Measurements from ENCODE around the gene SGK1.
"Not testable (repeated sequence)": the region's sequence is repeated elsewhere in the genome, so short reads cannot be mapped to it uniquely, and the experiment has no call there.

The SGK1 gene

DNA sequence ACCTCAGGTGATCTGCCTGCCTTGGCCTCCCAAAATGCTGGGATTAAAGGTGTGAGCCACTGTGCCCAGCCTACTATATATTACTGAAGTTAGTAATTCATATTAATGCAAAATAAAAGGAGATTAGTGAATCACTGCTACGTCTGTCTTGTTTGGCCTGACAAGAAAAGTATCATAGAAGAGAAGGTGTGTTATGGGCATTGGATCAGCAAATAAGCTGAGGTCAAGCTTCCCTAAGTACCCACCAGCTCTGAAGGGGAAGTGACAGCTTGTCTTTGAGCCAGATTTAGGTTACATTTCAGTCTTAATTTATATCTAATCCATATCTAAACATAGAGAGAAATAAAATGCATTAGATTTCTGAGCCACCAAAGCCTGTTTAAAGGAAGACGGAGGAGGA lies 7.1 kb downstream of the SGK1 start:
- no peak for TF ChIP-seq POU2F2 (IDR thresholded peaks at IDR 0.05; ENCODE audit: low read depth, low read length)
- no peak for TF ChIP-seq PAX5 (IDR thresholded peaks at IDR 0.05; ENCODE audit: insufficient read depth, low read length, severe bottlenecking)
- no peak for TF ChIP-seq SPI1 (IDR thresholded peaks at IDR 0.05; ENCODE audit: low read depth, low read length)
- no peak for TF ChIP-seq POLR2A (IDR thresholded peaks at IDR 0.05; ENCODE audit: low read depth, low read length)
- TF ChIP-seq POLR2AphosphoS5 (IDR thresholded peaks at IDR 0.05; ENCODE audit: low read depth, low read length): no peak
- TF ChIP-seq TAF1 (IDR thresholded peaks at IDR 0.05; ENCODE audit: low read depth, low read length): no peak
- FAIRE-seq: no peak
- DNase-seq (ENCODE audit: insufficient read length, low spot score): no peak

GRCh38 chr6:134309983-134310605 lies 7.8 kb downstream of the SGK1 start:
- no peak for TF ChIP-seq POLR2A (IDR thresholded peaks at IDR 0.05; ENCODE audit: low read depth, low read length)
- TF ChIP-seq POLR2AphosphoS5 (IDR thresholded peaks at IDR 0.05; ENCODE audit: low read depth, low read length): no peak
- no peak for TF ChIP-seq TAF1 (IDR thresholded peaks at IDR 0.05; ENCODE audit: low read depth, low read length)
- no peak for TF ChIP-seq POU2F2 (IDR thresholded peaks at IDR 0.05; ENCODE audit: low read depth, low read length)
- TF ChIP-seq PAX5 (IDR thresholded peaks at IDR 0.05; ENCODE audit: insufficient read depth, low read length, severe bottlenecking): no peak
- no peak for TF ChIP-seq SPI1 (IDR thresholded peaks at IDR 0.05; ENCODE audit: low read depth, low read length)
- FAIRE-seq: no peak
- no peak for DNase-seq (ENCODE audit: insufficient read length, low spot score)

GRCh38 chr6:134309227-134309626 lies 8.7 kb downstream of the SGK1 start:
- TF ChIP-seq TAF1 (IDR thresholded peaks at IDR 0.05; ENCODE audit: low read depth, low read length) (no peak), POLR2A (IDR thresholded peaks at IDR 0.05; ENCODE audit: low read depth, low read length) (no peak), POLR2AphosphoS5 (IDR thresholded peaks at IDR 0.05; ENCODE audit: low read depth, low read length) (no peak)
- no peak for FAIRE-seq
- DNase-seq (ENCODE audit: insufficient read length, low spot score): no peak

- TF ChIP-seq POU2F2 (IDR thresholded peaks at IDR 0.05; ENCODE audit: low read depth, low read length) (no peak), SPI1 (IDR thresholded peaks at IDR 0.05; ENCODE audit: low read depth, low read length) (no peak), PAX5 (IDR thresholded peaks at IDR 0.05; ENCODE audit: insufficient read depth, low read length, severe bottlenecking) (no peak), POLR2AphosphoS5 (IDR thresholded peaks at IDR 0.05; ENCODE audit: low read depth, low read length) (no peak), POLR2A (IDR thresholded peaks at IDR 0.05; ENCODE audit: low read depth, low read length) (no peak), TAF1 (IDR thresholded peaks at IDR 0.05; ENCODE audit: low read depth, low read length) (no peak)
- DNase-seq (ENCODE audit: insufficient read length, low spot score) (no peak), FAIRE-seq (no peak)
Observed at GRCh38 chr6:134308800-134309199, 9.1 kb downstream of the SGK1 start.

- no peak for DNase-seq (ENCODE audit: insufficient read length, low spot score)
- TF ChIP-seq POLR2AphosphoS5 (IDR thresholded peaks at IDR 0.05; ENCODE audit: low read depth, low read length): no peak
- no peak for TF ChIP-seq PAX5 (IDR thresholded peaks at IDR 0.05; ENCODE audit: insufficient read depth, low read length, severe bottlenecking)
- no peak for TF ChIP-seq POLR2A (IDR thresholded peaks at IDR 0.05; ENCODE audit: low read depth, low read length)
- TF ChIP-seq POU2F2 (IDR thresholded peaks at IDR 0.05; ENCODE audit: low read depth, low read length): no peak
- TF ChIP-seq SPI1 (IDR thresholded peaks at IDR 0.05; ENCODE audit: low read depth, low read length): no peak
- TF ChIP-seq TAF1 (IDR thresholded peaks at IDR 0.05; ENCODE audit: low read depth, low read length): no peak
- no peak for FAIRE-seq
Observed at GRCh38 chr6:134307870-134308269, 10.0 kb downstream of the SGK1 start.

- TF ChIP-seq POU2F2 (IDR thresholded peaks at IDR 0.05; ENCODE audit: low read depth, low read length): no peak
- no peak for TF ChIP-seq SPI1 (IDR thresholded peaks at IDR 0.05; ENCODE audit: low read depth, low read length)
- FAIRE-seq: no peak
- DNase-seq (ENCODE audit: insufficient read length, low spot score): no peak
Observed at GRCh38 chr6:134307075-134307474, 10.8 kb downstream of the SGK1 start.

DNA sequence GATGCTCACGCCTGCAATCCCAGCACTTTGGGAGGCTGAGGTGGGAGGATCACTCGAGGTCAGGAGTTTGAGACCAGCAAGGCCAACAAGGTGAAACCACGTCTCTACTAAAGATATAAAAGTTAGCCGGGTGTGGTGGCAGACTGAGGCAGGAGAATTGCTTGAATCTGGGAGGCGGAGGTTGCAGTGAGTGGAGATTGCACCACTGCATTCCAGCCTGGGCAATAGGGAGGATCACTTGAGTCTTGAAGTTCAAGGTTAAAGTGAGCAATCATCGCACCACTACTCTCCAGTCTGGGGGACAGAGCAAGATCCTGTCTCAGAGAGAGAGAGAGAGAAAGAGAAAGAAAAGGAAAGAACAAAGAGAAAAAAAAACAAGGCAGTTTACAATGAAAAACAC lies 13.5 kb downstream of the SGK1 start:
- FAIRE-seq: not testable (repeated sequence)

DNA sequence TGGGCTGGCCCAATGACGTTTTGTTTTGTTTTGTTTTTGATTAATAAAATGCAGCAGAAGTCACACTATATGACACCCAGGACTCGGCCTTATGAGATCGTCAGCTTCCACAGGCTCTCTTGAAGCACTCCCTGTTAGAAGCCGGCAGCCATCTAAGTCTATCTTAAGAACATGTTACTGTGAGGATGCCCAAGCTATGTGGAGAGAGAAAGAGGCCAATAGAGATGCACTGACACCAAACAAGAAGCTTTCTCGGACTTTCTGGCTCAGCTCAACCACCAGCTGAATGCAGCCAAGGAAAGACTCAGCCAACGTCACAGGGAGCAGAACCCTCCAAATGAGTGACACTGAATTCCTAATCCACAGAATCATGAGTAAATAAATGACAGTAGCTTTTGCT lies 14.0 kb downstream of the SGK1 start:
- FAIRE-seq (no peak), DNase-seq (ENCODE audit: insufficient read length, low spot score) (no peak)

More for the DNA sequence above, 13.5 kb downstream of the SGK1 start:
- not testable (repeated sequence) for DNase-seq (ENCODE audit: insufficient read length, low spot score)

DNA sequence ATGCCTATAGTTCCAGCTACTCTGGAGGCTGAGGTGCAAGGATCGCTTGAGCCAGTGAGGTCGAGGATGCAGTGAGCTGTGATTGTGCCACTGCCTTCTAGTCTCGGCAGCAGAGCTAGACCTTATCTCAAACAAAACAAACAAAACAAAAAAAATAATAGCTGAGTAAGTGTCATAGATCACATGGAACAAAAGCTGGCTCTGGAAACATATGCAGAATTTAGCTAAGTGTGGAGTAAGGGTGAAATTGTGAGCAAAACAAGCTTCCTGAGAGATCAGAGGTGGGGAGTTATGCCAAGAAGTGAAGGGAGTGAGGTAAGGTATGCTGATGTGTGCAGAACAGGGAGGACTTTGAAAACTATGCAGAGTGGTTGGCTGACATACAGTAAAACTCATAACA lies 18.7 kb downstream of the SGK1 start:
- FAIRE-seq (no peak), DNase-seq (ENCODE audit: insufficient read length, low spot score) (no peak)
- TF ChIP-seq PAX5 (IDR thresholded peaks at IDR 0.05; ENCODE audit: insufficient read depth, low read length, severe bottlenecking): no peak
- no peak for TF ChIP-seq SPI1 (IDR thresholded peaks at IDR 0.05; ENCODE audit: low read depth, low read length)
- TF ChIP-seq POU2F2 (IDR thresholded peaks at IDR 0.05; ENCODE audit: low read depth, low read length): no peak
- no peak for TF ChIP-seq POLR2A (IDR thresholded peaks at IDR 0.05; ENCODE audit: low read depth, low read length)
- no peak for TF ChIP-seq POLR2AphosphoS5 (IDR thresholded peaks at IDR 0.05; ENCODE audit: low read depth, low read length)
- no peak for TF ChIP-seq TAF1 (IDR thresholded peaks at IDR 0.05; ENCODE audit: low read depth, low read length)

More for the DNA sequence above, 14.0 kb downstream of the SGK1 start:
- TF ChIP-seq TAF1 (IDR thresholded peaks at IDR 0.05; ENCODE audit: low read depth, low read length) (no peak), POLR2AphosphoS5 (IDR thresholded peaks at IDR 0.05; ENCODE audit: low read depth, low read length) (no peak), POU2F2 (IDR thresholded peaks at IDR 0.05; ENCODE audit: low read depth, low read length) (no peak), POLR2A (IDR thresholded peaks at IDR 0.05; ENCODE audit: low read depth, low read length) (no peak), SPI1 (IDR thresholded peaks at IDR 0.05; ENCODE audit: low read depth, low read length) (no peak), PAX5 (IDR thresholded peaks at IDR 0.05; ENCODE audit: insufficient read depth, low read length, severe bottlenecking) (no peak)

GRCh38 chr6:134296762-134297161 lies 21.1 kb downstream of the SGK1 start:
- FAIRE-seq: no peak
- no peak for TF ChIP-seq POLR2A (IDR thresholded peaks at IDR 0.05; ENCODE audit: low read depth, low read length)
- no peak for TF ChIP-seq PAX5 (IDR thresholded peaks at IDR 0.05; ENCODE audit: insufficient read depth, low read length, severe bottlenecking)
- no peak for TF ChIP-seq SPI1 (IDR thresholded peaks at IDR 0.05; ENCODE audit: low read depth, low read length)
- TF ChIP-seq POU2F2 (IDR thresholded peaks at IDR 0.05; ENCODE audit: low read depth, low read length): no peak
- TF ChIP-seq POLR2AphosphoS5 (IDR thresholded peaks at IDR 0.05; ENCODE audit: low read depth, low read length): no peak
- TF ChIP-seq TAF1 (IDR thresholded peaks at IDR 0.05; ENCODE audit: low read depth, low read length): no peak
- no peak for DNase-seq (ENCODE audit: insufficient read length, low spot score)
